Stimulated activated naive CD8-positive, alpha-beta T cell treated with anti-CD3 and anti-CD28 coated beads, Interleukin-15, amount 100 ng/mL, for 72 hours (primary cell): ENCODE data around the gene CSMD2.
"Not testable (repeated sequence)": the region's sequence is repeated elsewhere in the genome, so short reads cannot be mapped to it uniquely, and the experiment has no call there.

Source experiments
- ATAC-seq: fragments of 150-1000 bp; cut with Tn5 transposase; 2 replicates; pipeline ENCODE4 v1.10.0; 2021; ENCODE audit warnings: mild to moderate bottlenecking, moderate library complexity
- DNase-seq, 2 donors: peaks; one replicate each; pipeline ENCODE4 v3.0.0; 2021 to 2022
- H3K27ac Mint-ChIP-seq, 2 donors: one replicate each; pipeline ENCODE4 v1.8.0; 2022; ENCODE audit warnings: mild to moderate bottlenecking in 2 of 2, mixed read lengths in 2 of 2, moderate library complexity in 2 of 2
- H3K27me3 Mint-ChIP-seq: one replicate; pipeline ENCODE4 v1.8.0; 2022; ENCODE audit warnings: mixed read lengths
- H3K4me1 Mint-ChIP-seq: one replicate; pipeline ENCODE4 v1.8.0; 2022; ENCODE audit warnings: mild to moderate bottlenecking, mixed read lengths
- H3K4me3 Mint-ChIP-seq, 2 donors: one replicate each; pipeline ENCODE4 v1.8.0; 2022; ENCODE audit warnings: mild to moderate bottlenecking in 2 of 2, mixed read lengths in 2 of 2, moderate library complexity in 1 of 2
- H3K9me3 Mint-ChIP-seq, 2 donors: one replicate each; pipeline ENCODE4 v1.8.0; 2022; ENCODE audit warnings: mixed read lengths in 2 of 2

CSMD2 gene

DNA sequence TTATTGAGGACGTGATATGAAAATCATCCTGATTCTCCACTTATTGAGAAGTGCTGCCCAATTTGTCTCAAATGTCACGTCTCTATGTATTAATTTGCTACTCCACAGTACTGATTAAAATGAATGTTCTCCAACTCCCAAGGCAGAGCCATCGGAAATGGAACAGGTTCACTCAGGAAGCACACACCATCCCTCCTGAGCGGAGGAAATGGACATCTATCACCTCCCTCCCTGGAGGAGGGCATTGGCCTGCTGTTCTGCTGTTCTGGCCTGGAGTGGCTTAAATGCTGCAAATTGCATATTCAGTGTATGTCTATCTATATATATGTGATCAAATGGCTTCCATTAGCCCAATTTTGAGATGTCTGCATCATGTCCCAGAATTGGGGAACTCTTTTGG, 140.5 kb downstream of the CSMD2 start:
- ATAC-seq (no peak), DNase-seq (no peak)
- no peaks in the 10 kb centered on the region for H3K4me1 Mint-ChIP-seq
- no peak overlapping the region for H3K27ac Mint-ChIP-seq
- H3K4me3 Mint-ChIP-seq: no peak overlapping the region
- peaks cover 51% of the 10 kb centered on the region for H3K27me3 Mint-ChIP-seq
- H3K9me3 Mint-ChIP-seq: peaks cover 4 to 6% of the 10 kb centered on the region in 2 donors

DNA sequence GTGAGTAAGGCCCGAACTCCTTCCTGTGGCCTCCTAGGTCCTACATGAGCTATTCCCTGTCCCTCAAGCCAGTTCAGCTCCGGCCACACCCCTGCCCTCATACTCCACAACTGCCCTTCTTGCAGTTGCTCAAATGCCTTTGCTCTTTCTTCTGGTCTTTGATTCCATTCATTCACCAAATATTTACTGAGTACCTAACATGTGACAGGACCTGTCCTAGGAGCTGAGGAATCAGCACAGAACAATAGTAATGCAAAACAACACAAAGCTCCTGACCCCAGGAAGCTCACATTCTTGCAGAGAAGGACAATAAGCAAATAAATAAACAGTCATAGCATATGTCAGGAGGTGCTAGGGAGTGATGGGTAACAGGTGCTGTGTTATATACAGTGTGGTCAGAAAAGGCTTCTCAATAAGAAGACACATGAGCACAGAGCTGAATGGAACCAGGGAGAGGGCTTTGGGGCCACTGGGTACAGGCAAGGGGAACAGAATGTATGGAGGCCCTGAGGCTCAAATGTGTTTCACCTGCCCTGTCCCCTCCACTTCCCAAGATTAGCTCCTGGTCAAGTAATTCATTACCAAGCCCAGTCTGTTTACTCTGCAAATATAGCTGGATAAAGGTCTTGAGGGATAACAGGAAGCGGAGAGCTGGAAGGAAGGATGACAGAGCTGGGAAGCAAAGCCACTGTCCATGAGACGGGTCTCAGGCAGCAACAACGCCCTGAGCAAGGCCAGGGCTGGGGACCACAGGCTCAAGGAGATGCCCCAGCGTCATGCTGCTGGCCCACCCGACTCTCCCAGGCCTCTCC, 145.1 kb downstream of the CSMD2 start:
- DNase-seq (no peak), ATAC-seq (no peak)
- Mint-ChIP-seq H3K27me3 (peaks cover 23% of the 10 kb centered on the region), H3K9me3 (peaks cover 4 to 6% of the 10 kb centered on the region in 2 donors), H3K27ac (no peak overlapping the region), H3K4me3 (no peak overlapping the region), H3K4me1 (no peaks in the 10 kb centered on the region)

DNA sequence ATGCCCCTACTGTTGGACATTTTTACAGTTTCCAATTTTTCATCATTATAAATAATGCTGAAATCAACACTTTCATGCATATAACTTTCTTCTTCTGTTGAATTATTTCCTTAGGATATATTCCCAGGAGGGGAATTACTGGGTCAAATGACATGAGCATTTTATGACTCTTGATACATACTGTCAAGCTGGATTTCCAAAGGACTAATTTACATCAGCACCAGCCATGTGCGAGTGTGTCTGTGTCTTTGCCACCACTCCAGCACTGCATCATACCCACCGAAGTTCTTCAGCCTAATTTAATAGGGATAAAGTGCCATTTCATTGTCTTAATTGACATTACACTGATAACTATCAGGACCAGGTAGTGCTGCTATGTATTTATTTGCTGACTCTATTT, 146.7 kb downstream of the CSMD2 start:
- ATAC-seq: no peak
- Mint-ChIP-seq H3K27me3 (peaks cover 27% of the 10 kb centered on the region), H3K27ac (no peak overlapping the region)

DNA sequence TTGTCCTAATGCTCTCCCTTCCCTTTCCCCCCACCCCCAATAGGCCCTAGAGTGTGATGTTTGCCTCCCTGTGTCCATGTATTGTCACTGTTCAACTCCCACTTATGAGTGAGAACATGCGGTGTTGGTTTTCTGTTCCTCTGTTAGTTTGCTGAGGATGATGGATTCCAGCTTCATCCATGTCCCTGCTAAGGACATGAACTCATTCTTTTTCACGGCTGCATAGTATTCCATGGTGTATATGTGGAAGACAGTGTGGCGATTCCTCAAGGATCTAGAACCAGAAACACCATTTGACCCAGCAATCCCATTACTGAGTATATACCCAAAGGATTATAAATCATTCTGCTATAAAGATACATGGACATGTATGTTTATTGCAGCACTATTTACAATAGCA, 148.7 kb downstream of the CSMD2 start:
- not testable (repeated sequence) for H3K9me3 Mint-ChIP-seq, H3K4me3 Mint-ChIP-seq, ATAC-seq, H3K27ac Mint-ChIP-seq, DNase-seq, H3K4me1 Mint-ChIP-seq
- peaks cover 28% of the 10 kb centered on the region for H3K27me3 Mint-ChIP-seq

More for the DNA sequence above, 146.7 kb downstream of the CSMD2 start:
- DNase-seq: no peak
- no peak overlapping the region for H3K4me3 Mint-ChIP-seq
- H3K4me1 Mint-ChIP-seq: no peaks in the 10 kb centered on the region
- H3K9me3 Mint-ChIP-seq: peaks cover 4 to 6% of the 10 kb centered on the region in 2 donors

DNA sequence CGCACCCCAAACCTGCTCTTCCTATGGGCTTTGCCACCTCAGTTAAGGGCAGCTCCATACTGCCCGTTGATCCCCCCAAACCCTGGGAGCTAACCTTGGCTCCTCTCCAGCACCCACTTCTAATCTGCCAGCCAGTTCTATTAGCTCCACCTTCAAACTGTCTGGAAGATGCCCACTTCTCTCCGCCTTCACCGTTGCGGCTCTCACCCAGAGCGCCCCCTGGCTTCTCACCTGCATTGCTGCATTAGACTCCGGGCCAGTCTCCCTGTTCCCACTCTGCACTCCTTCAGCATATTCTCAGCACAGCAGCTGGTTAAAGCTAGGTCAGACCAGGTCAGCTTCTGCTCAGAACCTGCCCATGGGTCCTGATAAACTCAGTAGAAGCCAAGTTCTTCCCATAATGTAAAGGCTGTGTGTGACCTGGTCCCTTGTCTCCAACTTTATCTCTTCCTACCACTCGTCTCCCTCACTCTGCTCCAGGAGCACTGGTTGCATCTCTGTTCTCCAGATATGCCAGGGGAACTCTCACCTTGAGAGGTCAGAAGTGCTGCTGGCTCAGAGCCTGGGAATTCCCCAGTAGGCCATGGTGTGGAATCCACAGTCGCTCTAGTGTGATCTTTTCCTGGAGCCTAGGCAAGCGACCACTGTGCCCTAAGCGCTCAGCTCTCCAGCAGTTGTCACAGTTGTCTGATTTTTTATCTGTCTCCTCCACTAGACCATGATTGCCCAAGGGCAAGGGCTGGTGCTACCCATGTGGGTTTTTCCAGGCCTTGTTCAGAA, 150.9 kb downstream of the CSMD2 start:
- Mint-ChIP-seq H3K4me3 (no peak overlapping the region), H3K4me1 (no peaks in the 10 kb centered on the region), H3K9me3 (no peaks in the 10 kb centered on the region), H3K27me3 (peaks cover 19% of the 10 kb centered on the region), H3K27ac (no peak overlapping the region)
- DNase-seq (peak in 1 of 2 donors; percentile 9), ATAC-seq (no peak)

DNA sequence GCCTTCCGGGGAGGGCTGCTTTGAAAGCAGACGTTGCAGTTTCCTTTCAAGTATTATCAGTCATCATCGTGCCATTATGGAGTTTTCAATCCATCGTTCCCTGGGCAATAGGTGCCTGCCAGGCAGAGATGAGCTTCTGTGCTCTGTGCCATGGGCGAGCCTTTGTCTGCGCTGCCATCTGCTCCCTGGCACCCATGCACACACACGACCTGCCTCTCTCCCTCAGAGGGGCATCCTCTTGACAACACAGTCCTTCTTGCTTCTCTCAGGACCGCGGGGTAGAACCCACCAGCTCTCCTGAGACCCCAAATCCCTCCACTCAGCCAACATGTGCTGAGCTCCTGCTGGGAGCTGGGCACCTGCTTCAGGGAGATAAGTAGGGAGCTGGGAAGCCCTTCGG, 151.9 kb downstream of the CSMD2 start:
- Mint-ChIP-seq H3K9me3 (no peaks in the 10 kb centered on the region), H3K4me1 (no peaks in the 10 kb centered on the region), H3K27me3 (peaks cover 19% of the 10 kb centered on the region), H3K4me3 (no peak overlapping the region), H3K27ac (no peak overlapping the region)
- no peak for DNase-seq
- ATAC-seq: no peak

DNA sequence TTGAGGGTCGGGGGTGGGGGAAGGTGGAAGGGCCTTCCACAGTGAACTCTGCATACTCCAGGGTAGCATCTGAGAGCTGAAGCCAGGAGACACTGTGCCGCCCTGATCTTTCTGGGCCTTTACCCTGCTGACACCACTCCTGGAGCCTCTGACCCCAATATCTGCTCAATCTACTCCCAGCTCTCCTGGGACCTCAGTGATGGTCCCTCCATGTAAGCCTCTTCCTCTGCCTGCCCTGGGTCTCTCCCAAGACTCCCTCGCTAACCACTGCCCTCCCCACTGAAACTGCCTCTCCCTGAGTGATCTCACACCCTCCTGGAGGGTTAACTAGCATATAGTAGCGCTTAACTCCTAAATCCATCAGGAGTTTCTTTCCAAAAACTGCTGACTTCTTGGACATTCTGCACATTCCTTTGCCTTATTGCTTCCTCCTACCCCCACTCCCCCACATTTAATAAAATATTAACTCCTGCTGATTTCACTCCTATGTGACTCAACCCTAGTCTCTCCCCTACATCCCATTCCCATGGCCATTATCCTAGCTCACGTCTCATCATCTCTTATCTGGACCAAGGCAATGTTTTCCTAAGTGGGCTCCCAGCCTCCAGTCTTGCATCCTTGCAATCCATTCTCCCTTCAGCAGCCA, 155.6 kb downstream of the CSMD2 start:
- ATAC-seq: no peak
- Mint-ChIP-seq H3K4me3 (no peak overlapping the region), H3K4me1 (no peaks in the 10 kb centered on the region), H3K27me3 (peaks cover 18% of the 10 kb centered on the region), H3K9me3 (no peaks in the 10 kb centered on the region), H3K27ac (no peak overlapping the region)
- no peak for DNase-seq

DNA sequence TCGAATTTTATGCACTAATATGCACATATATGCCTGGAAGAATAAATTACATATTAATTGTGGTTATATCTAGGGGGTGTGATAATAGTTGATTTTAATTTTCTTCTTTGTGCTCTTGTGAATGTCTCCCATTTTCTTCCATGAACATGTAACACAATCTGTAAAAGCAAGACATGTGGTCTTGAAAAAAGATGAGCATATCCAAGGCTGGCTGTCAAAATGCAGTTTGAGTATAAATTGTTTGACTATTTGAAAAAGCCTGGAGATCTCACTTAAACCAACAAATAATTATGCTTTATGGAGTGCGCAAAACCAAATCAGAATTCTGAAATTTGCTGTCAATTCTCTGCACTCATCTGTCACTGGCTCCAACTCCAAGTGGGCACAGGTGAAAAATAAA, 157.3 kb downstream of the CSMD2 start:
- H3K4me3 Mint-ChIP-seq: no peak overlapping the region
- DNase-seq: no peak
- H3K27ac Mint-ChIP-seq: no peak overlapping the region
- H3K27me3 Mint-ChIP-seq: peaks cover 9% of the 10 kb centered on the region
- H3K9me3 Mint-ChIP-seq: no peaks in the 10 kb centered on the region
- ATAC-seq: no peak
- no peaks in the 10 kb centered on the region for H3K4me1 Mint-ChIP-seq

DNA sequence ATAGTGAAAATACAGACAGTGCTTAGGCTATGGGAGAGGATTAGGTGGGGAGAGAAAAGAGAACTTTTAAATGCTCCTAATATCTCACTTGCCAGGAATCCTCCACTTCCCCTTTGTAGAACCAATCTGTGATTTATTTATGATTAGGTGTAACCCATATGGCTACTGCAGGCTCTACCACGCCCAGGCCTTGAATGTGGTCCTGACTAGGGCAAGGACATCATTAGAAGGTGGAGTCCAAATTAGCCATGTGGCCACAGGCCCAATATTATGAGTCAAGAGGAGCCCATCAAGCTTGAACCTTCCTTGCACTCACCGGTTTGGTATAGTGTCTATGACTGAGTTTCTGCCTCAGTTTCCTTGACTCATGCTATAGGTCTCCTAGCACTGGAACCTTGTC, 159.7 kb downstream of the CSMD2 start:
- Mint-ChIP-seq H3K9me3 (no peaks in the 10 kb centered on the region), H3K4me1 (no peaks in the 10 kb centered on the region), H3K4me3 (no peak overlapping the region), H3K27ac (no peak overlapping the region), H3K27me3 (no peaks in the 10 kb centered on the region)
- no peak for DNase-seq
- no peak for ATAC-seq

DNA sequence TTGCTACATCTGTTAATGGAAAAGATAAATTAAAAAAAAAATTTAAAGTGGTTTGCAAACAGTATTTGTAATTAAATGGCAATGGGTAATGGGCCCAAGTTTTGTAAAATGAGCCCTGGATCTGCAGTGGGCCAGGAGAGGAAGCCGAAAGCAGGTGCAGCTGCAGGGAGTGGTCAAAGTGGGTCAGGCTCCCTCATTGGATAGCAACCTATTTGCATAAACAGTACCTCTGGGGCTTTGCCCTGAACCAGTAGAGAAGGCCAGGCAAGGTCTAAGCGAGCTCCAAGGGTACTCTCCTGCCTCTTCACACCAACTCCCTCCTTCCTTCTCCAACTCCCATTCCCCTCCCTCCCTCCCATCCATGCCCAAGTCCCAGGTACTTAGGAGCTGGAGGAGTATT, 162.2 kb downstream of the CSMD2 start:
- no peaks in the 10 kb centered on the region for H3K4me1 Mint-ChIP-seq
- H3K4me3 Mint-ChIP-seq: no peak overlapping the region
- no peak for DNase-seq
- H3K9me3 Mint-ChIP-seq: no peaks in the 10 kb centered on the region
- H3K27ac Mint-ChIP-seq: no peak overlapping the region
- ATAC-seq: no peak
- H3K27me3 Mint-ChIP-seq: no peaks in the 10 kb centered on the region

DNA sequence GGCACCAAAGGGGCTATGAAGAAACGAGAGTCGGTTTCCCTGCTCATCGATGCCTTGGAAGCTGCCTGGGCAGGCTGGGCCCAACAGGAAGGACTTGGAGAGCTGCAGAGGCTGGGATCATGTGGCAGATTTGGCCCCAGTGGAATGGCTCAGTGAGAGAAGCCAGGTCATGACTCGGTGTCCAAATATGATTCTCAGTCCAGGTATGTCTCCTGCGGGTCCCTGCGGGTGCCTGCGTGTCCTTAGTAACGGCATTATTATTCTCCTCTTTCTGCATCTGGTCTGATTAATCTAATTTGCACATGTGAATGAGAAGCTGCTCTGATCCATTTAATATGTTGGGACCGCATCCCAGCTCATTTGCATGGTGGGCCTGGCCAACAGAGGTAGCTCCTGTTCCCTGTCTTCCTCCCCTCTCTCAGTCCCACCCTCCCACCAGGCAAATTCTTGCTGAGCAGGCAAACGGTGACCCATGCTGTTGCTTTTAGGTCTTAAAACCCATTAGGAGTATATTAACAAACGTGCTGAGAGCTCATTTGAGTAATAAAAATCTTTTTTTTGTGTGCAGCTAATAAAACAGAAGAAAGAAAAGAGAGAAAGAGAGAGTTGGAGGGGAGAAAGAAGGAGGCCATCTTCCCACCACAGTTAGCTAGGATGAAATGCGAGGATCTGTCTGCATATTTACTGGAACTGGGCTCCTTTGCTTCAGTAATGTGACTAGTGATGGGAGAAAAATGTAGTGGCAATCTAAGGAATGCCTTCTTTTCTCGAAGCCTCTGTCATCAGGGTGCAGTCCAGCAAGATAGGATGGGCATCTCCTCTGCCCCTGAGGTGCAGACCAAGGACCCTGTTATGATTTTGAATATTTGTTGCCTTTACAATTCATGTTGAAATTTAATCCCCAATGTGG, 167.6 kb downstream of the CSMD2 start:
- peak overlapping the region in 1 of 2 donors; percentile 23 for H3K27ac Mint-ChIP-seq
- no peaks in the 10 kb centered on the region for H3K9me3 Mint-ChIP-seq
- peaks cover 8% of the 10 kb centered on the region for H3K27me3 Mint-ChIP-seq
- DNase-seq (no peak), ATAC-seq (no peak)
- no peak overlapping the region for H3K4me3 Mint-ChIP-seq
- no peaks in the 10 kb centered on the region for H3K4me1 Mint-ChIP-seq

DNA sequence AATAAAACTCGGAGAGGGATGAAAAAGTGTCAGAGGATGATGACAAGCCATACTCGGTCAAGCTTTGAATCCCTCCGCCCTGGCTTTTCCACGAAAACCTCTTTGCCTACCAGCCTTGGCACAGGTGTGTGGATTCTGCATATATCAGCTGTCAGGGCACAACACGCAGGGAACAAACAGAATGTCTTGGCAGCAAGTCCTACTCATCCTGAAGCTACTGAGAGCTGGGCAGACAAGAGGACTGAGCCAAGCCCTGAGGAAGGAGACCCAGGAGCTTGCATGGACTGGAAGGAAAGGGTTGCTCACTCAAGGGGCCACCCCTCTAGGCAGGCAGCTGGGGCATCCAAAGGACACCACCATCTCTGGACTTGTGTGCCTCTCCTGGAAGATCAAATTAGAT, 168.7 kb downstream of the CSMD2 start:
- H3K9me3 Mint-ChIP-seq: no peaks in the 10 kb centered on the region
- no peak for DNase-seq
- no peak overlapping the region for H3K27ac Mint-ChIP-seq
- ATAC-seq: no peak
- H3K27me3 Mint-ChIP-seq: peaks cover 8% of the 10 kb centered on the region
- H3K4me3 Mint-ChIP-seq: no peak overlapping the region
- no peaks in the 10 kb centered on the region for H3K4me1 Mint-ChIP-seq

DNA sequence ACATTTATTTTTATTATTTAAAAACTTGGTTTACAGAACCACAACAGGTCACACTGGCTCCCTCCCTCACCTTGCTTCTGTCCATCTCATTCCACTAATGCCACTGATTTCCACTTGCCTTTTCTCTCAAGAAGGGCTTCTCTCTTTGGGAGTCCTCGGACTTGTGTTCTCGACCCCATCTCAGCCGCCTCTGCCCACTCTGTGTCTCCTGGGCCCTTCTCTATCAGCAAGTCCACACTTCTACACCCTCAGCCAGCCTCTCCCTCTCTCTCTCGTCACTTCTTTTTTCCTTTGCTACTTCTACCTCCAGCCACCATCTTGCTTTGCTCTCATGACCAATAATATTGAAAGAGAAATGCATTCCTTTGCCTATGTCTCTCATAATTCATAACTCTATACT, 171.7 kb downstream of the CSMD2 start:
- DNase-seq (no peak), ATAC-seq (no peak)
- Mint-ChIP-seq H3K27ac (no peak overlapping the region), H3K4me3 (no peak overlapping the region), H3K4me1 (no peaks in the 10 kb centered on the region), H3K9me3 (no peaks in the 10 kb centered on the region), H3K27me3 (peaks cover 12% of the 10 kb centered on the region)

DNA sequence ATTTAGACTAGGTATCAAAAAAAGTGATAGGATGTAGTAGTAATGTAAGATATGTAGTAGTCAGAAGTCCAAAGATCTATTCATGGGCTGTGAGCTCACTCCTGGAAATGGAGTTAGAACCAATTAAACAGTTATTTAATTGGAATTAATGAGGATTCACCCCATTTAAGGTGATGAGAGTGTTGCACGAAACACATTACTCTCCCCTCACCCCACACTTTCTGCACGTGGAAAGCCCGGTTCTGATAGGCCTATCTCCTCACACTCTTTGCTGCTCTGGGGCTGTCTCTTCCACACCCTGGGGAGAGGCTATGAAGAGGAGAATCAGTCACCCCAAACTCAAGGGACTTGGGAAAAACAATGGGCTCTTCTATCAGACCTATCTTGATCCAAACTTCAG, 174.7 kb downstream of the CSMD2 start:
- no peak for DNase-seq
- no peak overlapping the region for H3K4me3 Mint-ChIP-seq
- no peak for ATAC-seq
- no peaks in the 10 kb centered on the region for H3K4me1 Mint-ChIP-seq
- H3K9me3 Mint-ChIP-seq: no peaks in the 10 kb centered on the region
- H3K27ac Mint-ChIP-seq: no peak overlapping the region
- H3K27me3 Mint-ChIP-seq: peaks cover 18% of the 10 kb centered on the region

DNA sequence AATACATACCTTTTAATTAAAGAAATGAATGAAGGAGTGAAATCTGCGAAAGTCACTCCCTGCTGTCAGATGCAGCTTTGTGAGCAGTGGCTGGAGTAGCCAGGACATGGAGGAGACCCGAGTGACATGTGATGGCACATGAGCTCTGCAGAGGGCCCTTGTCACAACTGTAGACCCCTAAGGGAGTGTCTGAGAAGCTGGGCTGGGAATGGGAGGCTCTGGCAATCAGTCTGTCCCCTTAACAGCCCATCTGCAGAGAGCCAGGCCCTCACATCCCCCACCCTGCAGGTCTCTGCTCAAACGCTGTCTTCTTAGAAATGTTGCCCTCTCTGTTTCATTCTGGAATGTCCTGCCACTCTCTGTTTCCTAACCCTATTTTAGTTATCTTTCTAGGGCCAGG, 176.9 kb downstream of the CSMD2 start:
- Mint-ChIP-seq H3K9me3 (no peaks in the 10 kb centered on the region), H3K27ac (no peak overlapping the region), H3K4me1 (no peaks in the 10 kb centered on the region), H3K27me3 (peaks cover 24% of the 10 kb centered on the region), H3K4me3 (no peak overlapping the region)
- DNase-seq: no peak
- ATAC-seq: no peak
